ENCODE data around the gene DPY19L3. TPM values are rescaled to one million over a fixed set of nuclear protein-coding genes. Genes with fewer than 3 reads are reported as not detected.
"Not testable (repeated sequence)": the region's sequence is repeated elsewhere in the genome, so short reads cannot be mapped to it uniquely, and the experiment has no call there.

DPY19L3 gene
- total RNA-seq, 1 donor from 2014 or later = 19.3 TPM

DNA sequence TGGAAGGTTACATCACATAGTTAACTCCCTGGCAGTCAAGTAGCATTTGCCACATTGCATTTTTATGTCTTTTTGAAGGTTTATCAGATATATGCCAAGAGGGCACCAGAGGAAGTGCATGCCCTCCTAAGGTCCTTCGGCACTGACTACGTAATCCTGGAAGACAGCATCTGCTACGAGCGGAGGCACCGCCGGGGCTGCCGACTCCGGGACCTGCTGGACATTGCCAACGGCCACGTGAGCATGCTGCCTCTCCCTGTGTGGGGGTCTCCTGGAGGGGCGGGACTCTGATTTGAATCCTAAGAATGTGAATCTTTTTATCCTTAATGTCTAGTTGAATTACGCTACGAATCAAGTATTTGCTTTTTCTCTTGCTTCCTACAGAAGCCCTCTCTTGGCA lies 74.8 kb downstream of the DPY19L3 start:
- no peak overlapping the region for H3K4me3 ChIP-seq (ENCODE audit: low read length in 3 of 3)
- H3K9me3 ChIP-seq (ENCODE audit: control insufficient read depth in 3 of 3, low read length in 3 of 3) = no peaks in the 10 kb centered on the region
- no peak overlapping the region for H3K27ac ChIP-seq (ENCODE audit: low read depth, low read length)
- peaks cover 21 to 56% (median 51%) of the 10 kb centered on the region in 3 donors for H3K36me3 ChIP-seq (ENCODE audit: control insufficient read depth in 3 of 3, insufficient read depth in 3 of 3, low read length in 3 of 3)
- no peaks in the 10 kb centered on the region for H3K4me1 ChIP-seq (ENCODE audit: control insufficient read depth in 3 of 3, insufficient read depth in 3 of 3, low read length in 3 of 3)
- H3K9ac ChIP-seq (ENCODE audit: low read depth in 1 of 3, low read length in 3 of 3) = no peak overlapping the region
- H3K27me3 ChIP-seq (ENCODE audit: control insufficient read depth in 3 of 3, insufficient read depth in 3 of 3, low read length in 3 of 3) = no peaks in the 10 kb centered on the region

DNA sequence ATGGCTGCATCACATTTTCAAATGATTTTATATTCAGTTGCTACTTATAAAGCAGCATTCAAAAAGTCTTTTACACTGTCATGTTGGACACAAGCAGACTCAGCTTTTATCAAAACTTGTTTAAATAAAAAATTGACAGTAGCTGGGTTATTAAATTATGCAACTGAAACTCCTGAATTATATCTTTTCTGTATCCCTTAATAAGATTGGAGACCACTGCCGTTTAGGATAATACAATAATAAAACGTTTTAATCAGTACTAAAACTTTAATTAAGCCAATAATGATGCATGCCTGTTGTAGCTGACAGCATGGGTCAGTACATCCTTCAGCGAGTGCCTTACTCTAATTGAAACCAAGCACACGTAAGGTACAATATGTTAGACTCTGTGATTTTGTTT lies 78.0 kb downstream of the DPY19L3 start:
- Histone ChIP-seq H3K4me3 (ENCODE audit: low read length in 3 of 3) (no peak overlapping the region), H3K9me3 (ENCODE audit: control insufficient read depth in 3 of 3, low read length in 3 of 3) (peaks cover 0 to 3% (median 0%) of the 10 kb centered on the region in 3 donors), H3K9ac (ENCODE audit: low read depth in 1 of 3, low read length in 3 of 3) (no peak overlapping the region), H3K4me1 (ENCODE audit: control insufficient read depth in 3 of 3, insufficient read depth in 3 of 3, low read length in 3 of 3) (no peaks in the 10 kb centered on the region), H3K27me3 (ENCODE audit: control insufficient read depth in 3 of 3, insufficient read depth in 3 of 3, low read length in 3 of 3) (no peaks in the 10 kb centered on the region), H3K27ac (ENCODE audit: low read depth, low read length) (no peak overlapping the region), H3K36me3 (ENCODE audit: control insufficient read depth in 3 of 3, insufficient read depth in 3 of 3, low read length in 3 of 3) (peaks cover 21 to 52% (median 46%) of the 10 kb centered on the region in 3 donors)

GRCh38 chr19:32489971-32490370 lies 84.4 kb downstream of the DPY19L3 start:
- H3K36me3 ChIP-seq (ENCODE audit: control insufficient read depth in 3 of 3, insufficient read depth in 3 of 3, low read length in 3 of 3) = peaks cover 5 to 10% (median 5%) of the 10 kb centered on the region in 3 donors
- H3K9me3 ChIP-seq (ENCODE audit: control insufficient read depth in 3 of 3, low read length in 3 of 3) = peaks cover 0 to 3% (median 0%) of the 10 kb centered on the region in 3 donors
- no peak overlapping the region for H3K9ac ChIP-seq (ENCODE audit: low read depth in 1 of 3, low read length in 3 of 3)
- H3K4me1 ChIP-seq (ENCODE audit: control insufficient read depth in 3 of 3, insufficient read depth in 3 of 3, low read length in 3 of 3) = no peaks in the 10 kb centered on the region
- H3K27me3 ChIP-seq (ENCODE audit: control insufficient read depth in 3 of 3, insufficient read depth in 3 of 3, low read length in 3 of 3) = no peaks in the 10 kb centered on the region
- no peak overlapping the region for H3K4me3 ChIP-seq (ENCODE audit: low read length in 3 of 3)
- H3K27ac ChIP-seq (ENCODE audit: low read depth, low read length) = no peak overlapping the region

DNA sequence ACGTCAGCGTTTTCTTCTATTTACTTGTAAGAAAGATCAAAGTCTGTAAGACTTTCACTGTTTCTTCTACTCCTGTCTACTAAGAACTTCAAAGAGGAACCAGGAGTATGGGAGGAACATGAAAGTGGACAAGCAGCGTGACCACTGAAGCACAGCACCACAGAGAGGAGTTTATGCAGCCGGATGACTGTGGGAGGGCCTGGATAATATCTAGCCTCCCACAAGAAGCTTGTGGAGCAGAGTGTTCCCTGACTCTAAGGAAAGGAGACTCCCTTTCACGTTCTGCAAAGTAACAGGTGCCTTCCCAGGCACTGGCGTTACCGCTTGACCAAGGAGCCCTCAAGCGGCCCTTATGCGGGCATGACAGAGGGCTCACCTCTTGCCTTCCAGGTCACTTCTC lies 91.8 kb downstream of the DPY19L3 start:
- Histone ChIP-seq H3K9me3 (ENCODE audit: control insufficient read depth in 3 of 3, low read length in 3 of 3) (no peaks in the 10 kb centered on the region), H3K9ac (ENCODE audit: low read depth in 1 of 3, low read length in 3 of 3) (no peak overlapping the region), H3K36me3 (ENCODE audit: control insufficient read depth in 3 of 3, insufficient read depth in 3 of 3, low read length in 3 of 3) (no peaks in the 10 kb centered on the region), H3K4me1 (ENCODE audit: control insufficient read depth in 3 of 3, insufficient read depth in 3 of 3, low read length in 3 of 3) (no peaks in the 10 kb centered on the region), H3K27ac (ENCODE audit: low read depth, low read length) (no peak overlapping the region), H3K27me3 (ENCODE audit: control insufficient read depth in 3 of 3, insufficient read depth in 3 of 3, low read length in 3 of 3) (peaks cover 0 to 10% (median 0%) of the 10 kb centered on the region in 3 donors), H3K4me3 (ENCODE audit: low read length in 3 of 3) (no peak overlapping the region)

- Histone ChIP-seq H3K27ac (ENCODE audit: low read depth, low read length) (no peak overlapping the region), H3K4me3 (ENCODE audit: low read length in 3 of 3) (no peak overlapping the region), H3K27me3 (ENCODE audit: control insufficient read depth in 3 of 3, insufficient read depth in 3 of 3, low read length in 3 of 3) (peaks cover 0 to 10% (median 0%) of the 10 kb centered on the region in 3 donors), H3K36me3 (ENCODE audit: control insufficient read depth in 3 of 3, insufficient read depth in 3 of 3, low read length in 3 of 3) (no peaks in the 10 kb centered on the region), H3K9me3 (ENCODE audit: control insufficient read depth in 3 of 3, low read length in 3 of 3) (no peaks in the 10 kb centered on the region), H3K4me1 (ENCODE audit: control insufficient read depth in 3 of 3, insufficient read depth in 3 of 3, low read length in 3 of 3) (no peaks in the 10 kb centered on the region), H3K9ac (ENCODE audit: low read depth in 1 of 3, low read length in 3 of 3) (no peak overlapping the region)
Measured at GRCh38 chr19:32498648-32499200, 93.2 kb downstream of the DPY19L3 start.

- not testable (repeated sequence) for H3K4me3 ChIP-seq (ENCODE audit: low read length in 3 of 3); H3K9me3 ChIP-seq (ENCODE audit: control insufficient read depth in 3 of 3, low read length in 3 of 3); H3K27me3 ChIP-seq (ENCODE audit: control insufficient read depth in 3 of 3, insufficient read depth in 3 of 3, low read length in 3 of 3); H3K36me3 ChIP-seq (ENCODE audit: control insufficient read depth in 3 of 3, insufficient read depth in 3 of 3, low read length in 3 of 3); H3K4me1 ChIP-seq (ENCODE audit: control insufficient read depth in 3 of 3, insufficient read depth in 3 of 3, low read length in 3 of 3); H3K27ac ChIP-seq (ENCODE audit: low read depth, low read length); H3K9ac ChIP-seq (ENCODE audit: low read depth in 1 of 3, low read length in 3 of 3)
Measured at GRCh38 chr19:32512498-32512897, 106.9 kb downstream of the DPY19L3 start.

GRCh38 chr19:32519023-32519422 lies 113.5 kb downstream of the DPY19L3 start:
- no peaks in the 10 kb centered on the region for H3K4me1 ChIP-seq (ENCODE audit: control insufficient read depth in 3 of 3, insufficient read depth in 3 of 3, low read length in 3 of 3)
- no peaks in the 10 kb centered on the region for H3K9me3 ChIP-seq (ENCODE audit: control insufficient read depth in 3 of 3, low read length in 3 of 3)
- no peak overlapping the region for H3K27ac ChIP-seq (ENCODE audit: low read depth, low read length)
- no peak overlapping the region for H3K4me3 ChIP-seq (ENCODE audit: low read length in 3 of 3)
- H3K36me3 ChIP-seq (ENCODE audit: control insufficient read depth in 3 of 3, insufficient read depth in 3 of 3, low read length in 3 of 3) = no peaks in the 10 kb centered on the region
- peaks cover 0 to 5% (median 0%) of the 10 kb centered on the region in 3 donors for H3K27me3 ChIP-seq (ENCODE audit: control insufficient read depth in 3 of 3, insufficient read depth in 3 of 3, low read length in 3 of 3)
- H3K9ac ChIP-seq (ENCODE audit: low read depth in 1 of 3, low read length in 3 of 3) = no peak overlapping the region

GRCh38 chr19:32522967-32523366 lies 117.4 kb downstream of the DPY19L3 start:
- Histone ChIP-seq H3K4me1 (ENCODE audit: control insufficient read depth in 3 of 3, insufficient read depth in 3 of 3, low read length in 3 of 3) (no peaks in the 10 kb centered on the region), H3K4me3 (ENCODE audit: low read length in 3 of 3) (no peak overlapping the region), H3K27me3 (ENCODE audit: control insufficient read depth in 3 of 3, insufficient read depth in 3 of 3, low read length in 3 of 3) (peaks cover 0 to 5% (median 0%) of the 10 kb centered on the region in 3 donors), H3K27ac (ENCODE audit: low read depth, low read length) (no peak overlapping the region), H3K9me3 (ENCODE audit: control insufficient read depth in 3 of 3, low read length in 3 of 3) (no peaks in the 10 kb centered on the region), H3K36me3 (ENCODE audit: control insufficient read depth in 3 of 3, insufficient read depth in 3 of 3, low read length in 3 of 3) (no peaks in the 10 kb centered on the region), H3K9ac (ENCODE audit: low read depth in 1 of 3, low read length in 3 of 3) (no peak overlapping the region)

GRCh38 chr19:32526895-32527294 lies 121.3 kb downstream of the DPY19L3 start:
- no peaks in the 10 kb centered on the region for H3K4me1 ChIP-seq (ENCODE audit: control insufficient read depth in 3 of 3, insufficient read depth in 3 of 3, low read length in 3 of 3)
- H3K27me3 ChIP-seq (ENCODE audit: control insufficient read depth in 3 of 3, insufficient read depth in 3 of 3, low read length in 3 of 3) = peaks cover 0 to 3% (median 0%) of the 10 kb centered on the region in 3 donors
- H3K27ac ChIP-seq (ENCODE audit: low read depth, low read length) = no peak overlapping the region
- no peak overlapping the region for H3K9ac ChIP-seq (ENCODE audit: low read depth in 1 of 3, low read length in 3 of 3)
- H3K9me3 ChIP-seq (ENCODE audit: control insufficient read depth in 3 of 3, low read length in 3 of 3) = peaks cover 0 to 4% (median 0%) of the 10 kb centered on the region in 3 donors
- H3K4me3 ChIP-seq (ENCODE audit: low read length in 3 of 3) = no peak overlapping the region
- H3K36me3 ChIP-seq (ENCODE audit: control insufficient read depth in 3 of 3, insufficient read depth in 3 of 3, low read length in 3 of 3) = no peaks in the 10 kb centered on the region

GRCh38 chr19:32530773-32531172 lies 125.2 kb downstream of the DPY19L3 start:
- Histone ChIP-seq H3K27me3 (ENCODE audit: control insufficient read depth in 3 of 3, insufficient read depth in 3 of 3, low read length in 3 of 3) (no peaks in the 10 kb centered on the region), H3K9ac (ENCODE audit: low read depth in 1 of 3, low read length in 3 of 3) (no peak overlapping the region), H3K9me3 (ENCODE audit: control insufficient read depth in 3 of 3, low read length in 3 of 3) (peaks cover 0 to 4% (median 2%) of the 10 kb centered on the region in 3 donors), H3K4me1 (ENCODE audit: control insufficient read depth in 3 of 3, insufficient read depth in 3 of 3, low read length in 3 of 3) (no peaks in the 10 kb centered on the region), H3K36me3 (ENCODE audit: control insufficient read depth in 3 of 3, insufficient read depth in 3 of 3, low read length in 3 of 3) (no peaks in the 10 kb centered on the region), H3K4me3 (ENCODE audit: low read length in 3 of 3) (no peak overlapping the region), H3K27ac (ENCODE audit: low read depth, low read length) (no peak overlapping the region)
